HG02759 (cell line): ENCODE results near the gene BIN1.

Source experiments
- ATAC-seq: cut with Tn5 transposase; IDR thresholded peaks from one replicate; pipeline ENCODE4 v1.9.1; 2021; ENCODE audit warnings: mild to moderate bottlenecking, moderate library complexity; ENCODE audit not compliant: unreplicated experiment

BIN1 gene

DNA sequence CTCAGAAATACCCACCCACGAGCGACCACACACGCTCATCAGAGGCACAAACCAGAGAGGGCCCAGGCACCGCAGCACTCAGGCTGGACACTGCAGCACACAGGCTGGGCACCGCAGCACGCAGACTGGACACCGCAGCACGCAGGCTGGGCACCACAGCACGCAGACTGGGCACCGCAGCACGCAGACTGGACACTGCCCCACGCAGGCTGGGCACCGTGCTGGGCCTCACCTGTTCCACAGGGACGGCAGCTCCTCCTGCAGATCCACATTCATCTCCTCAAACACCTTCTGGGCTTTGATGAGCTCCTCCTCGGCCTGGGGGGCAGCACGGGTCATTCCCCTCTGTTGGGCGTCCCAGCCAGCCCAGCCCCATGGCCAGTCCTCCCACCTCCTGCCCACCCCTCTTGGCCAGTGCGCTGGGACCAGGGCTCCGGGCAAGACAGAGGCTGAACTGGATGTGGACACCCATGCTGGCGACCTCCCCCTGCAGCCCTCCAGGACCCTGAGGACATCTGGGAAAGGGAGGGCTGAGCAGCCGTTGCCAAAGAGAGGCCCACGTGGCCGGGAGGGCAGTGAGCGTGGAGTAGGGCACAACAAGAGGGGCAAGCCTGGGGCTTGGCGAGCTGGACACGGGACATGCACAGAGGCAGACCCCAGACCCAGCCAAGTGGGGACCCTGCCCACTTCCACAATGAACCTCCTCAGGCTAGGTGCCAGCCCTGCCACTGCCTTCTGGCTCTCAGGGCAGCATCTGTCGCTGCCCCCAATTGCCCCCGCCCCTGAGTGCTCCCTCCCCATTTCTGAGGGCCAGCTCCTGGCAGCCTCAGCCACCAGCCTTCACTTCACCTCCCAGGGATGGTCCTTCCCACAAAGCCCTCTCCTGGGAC lies 43.0 kb downstream of the BIN1 start:
- ATAC-seq = no peak

DNA sequence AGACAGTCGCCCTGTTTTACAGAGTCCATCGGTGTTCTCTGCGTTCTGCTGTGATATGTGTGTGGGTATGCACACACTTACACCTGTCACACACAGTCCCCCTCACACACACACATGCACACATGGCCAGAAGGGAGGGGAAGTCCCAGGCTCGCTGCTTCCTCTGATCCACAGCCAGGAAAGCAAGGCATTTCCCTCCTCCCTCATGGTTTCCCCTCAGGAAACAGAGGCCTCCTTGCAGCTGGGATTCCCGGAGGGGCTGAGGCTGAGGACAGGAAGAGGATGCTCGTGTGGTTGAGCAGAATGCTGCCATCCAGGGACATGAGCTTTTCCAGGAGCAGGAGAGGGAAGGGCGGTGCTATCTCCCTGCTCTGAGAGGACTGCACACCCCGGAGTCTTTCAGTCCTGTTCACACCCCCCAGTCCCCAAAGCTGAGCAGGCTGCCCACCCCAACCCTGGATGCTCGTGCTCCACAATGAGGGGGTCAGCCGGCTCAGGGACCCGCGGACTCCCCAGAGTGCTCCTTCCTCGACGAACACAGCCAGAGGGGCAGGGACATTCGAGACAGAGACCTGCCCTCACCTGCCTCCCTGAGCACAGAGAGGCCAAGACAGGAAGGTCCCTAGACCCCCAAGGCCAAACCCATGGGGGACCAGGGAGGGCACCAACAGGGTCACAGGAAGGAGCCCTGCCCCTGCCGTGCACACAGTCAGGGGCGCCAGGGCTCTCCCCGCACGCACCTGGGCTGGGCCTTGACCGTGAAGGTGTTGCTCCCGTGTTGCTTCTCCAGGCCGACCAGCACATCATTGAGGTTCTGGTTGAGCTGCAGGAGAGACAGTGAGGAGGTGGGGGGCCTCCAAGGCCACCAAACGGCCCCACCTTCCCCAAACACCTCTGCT lies 45.3 kb downstream of the BIN1 start:
- ATAC-seq = no peak

DNA sequence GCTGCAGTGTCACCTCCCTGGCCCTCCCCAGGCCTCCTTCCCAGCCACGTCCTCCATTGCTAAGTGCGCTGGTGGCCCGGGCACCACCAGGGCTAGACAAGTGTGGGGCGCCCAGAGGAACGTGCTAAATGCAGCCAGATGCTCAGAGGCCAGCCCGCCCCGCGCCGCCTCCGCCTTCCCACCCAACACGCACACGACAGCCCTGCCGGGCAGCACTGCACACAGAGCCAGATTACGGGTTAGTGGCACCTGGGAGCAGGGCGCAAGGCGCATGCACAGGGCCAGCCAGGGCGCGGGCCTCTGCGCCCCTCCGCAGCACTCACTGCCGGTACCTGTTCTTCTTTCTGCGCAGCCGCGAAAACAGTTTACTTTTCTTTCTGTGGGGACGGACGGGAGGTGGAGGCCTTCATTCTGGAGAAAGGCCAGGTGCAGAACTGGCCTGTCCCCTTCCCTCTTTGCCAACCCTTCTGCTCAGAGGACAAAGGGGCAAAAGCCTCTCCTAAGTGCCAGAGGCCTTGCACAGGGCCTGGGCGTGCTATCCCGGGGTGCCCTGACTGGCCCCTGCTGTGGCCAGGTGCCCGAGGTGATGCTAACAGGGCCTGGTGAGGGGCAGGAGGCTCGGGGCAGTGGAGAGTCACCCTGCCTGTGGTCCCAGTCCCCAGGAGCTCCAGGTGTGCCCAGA lies 46.5 kb downstream of the BIN1 start:
- ATAC-seq = no peak

DNA sequence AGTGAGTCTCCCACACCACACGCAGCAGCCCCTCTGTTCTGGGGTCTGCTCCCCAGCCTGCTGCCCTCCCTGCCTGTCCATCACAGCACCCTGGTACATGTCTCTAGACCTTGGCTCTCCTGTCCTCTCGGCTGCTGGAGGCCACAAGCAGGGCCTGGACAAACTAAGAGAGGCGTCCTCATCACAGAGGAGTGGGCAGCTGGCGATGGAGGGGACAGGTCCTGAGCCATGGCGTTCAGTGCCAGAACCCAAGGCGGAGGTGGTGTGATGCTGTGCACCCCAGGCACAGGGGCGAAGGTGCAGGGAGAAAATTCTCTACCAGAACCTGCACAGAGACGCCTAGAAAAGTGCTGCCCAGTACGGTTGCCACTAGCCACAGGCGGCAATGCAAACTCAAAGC lies 47.4 kb downstream of the BIN1 start:
- no peak for ATAC-seq

DNA sequence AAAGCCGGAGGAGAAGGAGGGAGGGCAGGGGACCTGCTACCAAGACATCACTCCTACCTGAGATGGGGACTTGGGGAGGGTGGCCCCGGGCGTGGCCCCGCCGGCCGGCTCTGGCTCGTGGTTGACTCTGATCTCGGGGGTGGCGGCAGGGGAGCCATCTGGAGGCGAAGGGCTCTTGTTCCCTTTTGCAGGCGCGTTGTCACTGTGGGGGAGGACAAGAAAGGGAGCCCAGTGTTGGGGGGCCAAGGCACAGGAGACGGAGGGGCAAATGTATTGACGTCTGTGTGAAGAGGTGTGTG lies 48.1 kb downstream of the BIN1 start:
- ATAC-seq = no peak

DNA sequence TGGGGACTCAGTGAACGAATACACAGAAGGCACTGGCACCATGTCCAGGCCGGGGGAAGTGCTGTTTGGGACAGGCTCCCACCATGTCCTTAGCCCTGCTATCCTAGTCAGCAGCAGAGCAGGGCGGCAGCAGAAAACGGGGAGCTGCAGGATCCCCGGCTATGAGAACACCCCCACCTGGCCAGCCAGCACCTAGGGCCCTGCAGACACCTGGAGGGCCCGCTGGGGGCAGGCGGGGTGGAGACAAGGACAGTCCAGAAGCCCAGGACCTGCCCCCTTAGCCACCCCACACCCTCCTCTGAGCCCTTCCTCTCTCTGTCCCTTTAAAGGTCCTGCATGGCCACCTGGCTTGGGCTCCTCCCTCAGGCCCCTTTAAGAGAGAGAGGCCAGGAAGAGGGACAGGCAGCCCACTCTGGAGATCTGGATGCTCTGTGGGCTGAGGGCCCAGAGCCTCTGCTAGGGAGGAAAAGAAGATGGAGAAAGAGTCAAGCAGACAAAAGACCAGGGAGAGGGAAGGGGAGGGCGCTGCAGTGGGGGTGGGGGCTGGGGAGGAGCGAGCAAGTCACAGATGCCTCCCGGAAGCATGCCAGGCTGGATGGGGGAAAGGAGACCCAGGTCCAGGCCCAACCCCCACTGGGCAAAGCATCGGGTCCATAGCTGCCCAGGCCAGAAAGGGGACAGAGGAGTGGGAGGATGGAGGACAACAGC lies 48.6 kb downstream of the BIN1 start:
- no peak for ATAC-seq

DNA sequence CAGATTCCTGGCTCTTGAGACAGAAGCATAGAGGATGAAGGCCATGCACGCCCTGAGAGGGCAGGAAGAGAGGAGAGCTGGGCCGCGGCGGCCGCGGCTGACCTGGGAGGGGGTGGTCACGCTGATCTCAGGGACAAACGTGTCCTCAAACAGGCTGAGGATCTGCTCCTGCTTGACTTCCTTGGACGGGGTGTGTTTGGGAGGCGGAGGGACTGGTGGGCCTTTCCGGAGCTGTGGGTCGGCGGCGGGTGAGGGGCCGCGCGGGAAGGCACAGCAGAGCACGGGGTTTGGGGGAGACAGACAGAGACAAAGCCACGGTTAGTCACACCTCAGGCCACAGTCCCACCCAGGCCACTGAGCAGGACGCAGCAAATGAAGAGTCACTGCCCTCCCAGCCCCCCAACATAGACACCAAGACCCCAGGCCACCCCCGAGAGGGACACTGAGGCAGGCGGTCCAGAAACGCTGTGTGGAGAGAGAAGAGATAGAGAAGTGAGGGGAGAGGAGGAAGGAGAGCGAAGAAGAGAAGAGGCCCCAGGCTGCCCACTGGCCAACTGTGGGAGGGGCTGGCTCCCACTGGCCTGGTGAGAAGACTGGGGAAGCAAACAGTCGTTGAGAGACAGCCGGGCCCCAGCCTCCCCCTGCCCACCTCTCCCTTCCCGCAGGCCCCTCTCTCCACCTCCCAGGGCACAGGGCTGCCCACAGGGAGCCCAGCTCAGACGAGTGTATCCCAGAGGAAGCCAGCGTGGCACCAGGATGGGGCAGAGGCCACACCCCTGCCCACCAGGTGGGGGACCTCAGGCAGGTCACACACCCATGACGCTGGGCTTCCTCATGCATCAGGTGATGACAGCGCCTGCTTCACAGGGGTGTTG lies 49.3 kb downstream of the BIN1 start:
- ATAC-seq = no peak

DNA sequence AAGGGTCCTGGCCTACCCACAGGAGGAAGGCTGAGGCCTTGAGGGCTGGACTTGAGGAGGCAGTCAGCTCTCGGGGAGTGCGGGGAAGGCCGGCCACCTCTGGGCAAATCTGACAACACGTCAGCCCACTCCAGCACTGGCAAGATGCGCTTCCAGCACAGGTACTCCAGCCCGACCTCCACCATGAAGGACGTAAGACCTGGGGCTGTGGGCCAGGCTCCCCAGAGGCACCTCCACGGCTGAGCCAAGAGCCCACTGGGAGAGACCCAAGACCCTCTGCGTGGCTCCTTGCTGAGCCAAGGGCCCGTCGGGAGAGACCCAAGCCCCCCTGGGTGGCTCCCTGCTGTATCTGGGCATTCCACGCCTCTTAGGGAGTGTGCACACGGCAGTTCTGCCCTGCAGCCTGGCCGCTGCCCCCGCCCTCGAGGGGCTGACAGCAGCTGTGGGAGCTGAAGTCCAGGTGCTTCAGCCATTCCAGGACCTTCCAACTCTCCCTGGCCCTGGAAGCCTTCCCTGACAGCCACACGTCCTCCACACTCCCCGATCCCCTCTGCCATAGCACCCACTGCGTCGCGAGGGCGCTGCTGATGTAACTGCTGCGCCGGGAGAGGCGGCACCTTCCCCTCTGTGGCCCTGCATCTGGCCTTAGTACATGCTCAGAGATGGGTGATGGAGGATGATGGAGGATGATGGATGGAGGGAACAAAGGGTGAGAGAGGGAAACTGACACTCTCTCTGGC lies 50.2 kb downstream of the BIN1 start:
- ATAC-seq = no peak

DNA sequence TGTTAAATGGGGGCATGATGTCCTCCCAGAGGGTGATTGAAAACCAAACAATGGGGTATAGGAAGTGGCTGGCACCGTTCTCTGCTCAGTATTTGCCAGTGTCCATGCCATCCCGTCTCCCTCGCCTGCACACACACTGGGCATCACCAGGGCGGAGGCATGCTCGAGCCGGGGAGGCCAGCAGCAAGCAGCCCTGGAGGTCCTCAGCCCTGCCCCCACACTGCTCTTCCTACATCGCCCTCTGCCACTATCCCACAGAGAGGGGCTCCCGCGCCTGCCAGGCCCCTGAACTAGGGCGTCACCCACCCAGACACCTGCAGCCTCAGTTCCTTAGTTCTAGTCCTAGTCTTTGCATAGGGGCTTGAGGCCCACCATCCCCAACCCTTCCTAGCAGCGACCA lies 50.9 kb downstream of the BIN1 start:
- no peak for ATAC-seq

DNA sequence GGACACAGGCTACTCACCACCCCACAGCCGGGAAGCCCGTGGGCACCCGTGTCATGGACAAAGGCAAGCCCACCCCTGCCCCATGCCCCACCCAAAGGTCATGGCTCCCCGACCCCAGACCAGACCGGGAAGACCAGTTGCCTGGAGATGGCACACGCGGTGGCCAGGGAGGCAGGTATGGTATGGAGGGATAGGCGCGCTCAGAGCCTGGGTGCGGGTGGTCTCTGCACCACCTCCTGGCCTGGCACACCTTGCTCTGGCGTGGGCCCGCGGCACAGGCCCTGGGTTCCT lies 51.2 kb downstream of the BIN1 start:
- no peak for ATAC-seq

DNA sequence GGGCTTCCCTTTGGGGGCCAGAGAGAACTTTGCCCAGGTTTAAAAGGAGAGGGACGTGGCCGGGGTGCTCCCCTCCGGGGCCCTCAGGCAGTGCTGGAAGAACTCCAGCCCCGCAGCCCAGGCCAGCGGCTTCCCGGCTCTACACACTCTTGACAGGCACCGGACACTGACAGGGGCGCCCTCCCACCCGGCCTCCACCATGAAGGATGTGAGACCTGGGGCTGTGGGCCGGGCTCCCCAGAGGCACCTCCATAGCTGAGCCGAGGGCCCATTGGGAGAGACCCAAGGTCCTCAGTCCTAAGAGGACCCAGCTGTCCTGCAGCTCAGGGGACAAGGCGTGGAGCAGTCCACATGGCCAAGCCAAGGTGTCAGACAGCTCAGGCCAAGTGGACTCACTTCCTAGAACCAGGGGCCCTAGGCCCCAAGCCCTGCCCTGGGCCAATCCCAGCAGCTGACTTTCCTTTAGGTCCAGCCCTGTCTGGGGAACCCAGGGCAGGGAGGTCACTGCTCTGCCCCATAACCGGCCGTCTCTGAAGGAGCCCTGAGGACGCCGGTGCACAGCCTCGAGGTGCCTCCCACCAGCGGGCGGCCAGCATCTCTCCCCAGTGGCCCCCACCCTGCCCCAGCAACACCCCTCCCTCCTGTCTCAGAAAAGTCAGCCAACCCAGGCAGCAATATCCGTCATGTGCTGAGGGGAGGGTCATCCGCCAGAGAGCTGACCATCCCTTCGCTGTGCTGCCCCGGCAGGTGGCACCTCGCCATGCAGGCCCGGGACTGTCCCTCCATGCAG lies 51.8 kb downstream of the BIN1 start:
- ATAC-seq = no peak

DNA sequence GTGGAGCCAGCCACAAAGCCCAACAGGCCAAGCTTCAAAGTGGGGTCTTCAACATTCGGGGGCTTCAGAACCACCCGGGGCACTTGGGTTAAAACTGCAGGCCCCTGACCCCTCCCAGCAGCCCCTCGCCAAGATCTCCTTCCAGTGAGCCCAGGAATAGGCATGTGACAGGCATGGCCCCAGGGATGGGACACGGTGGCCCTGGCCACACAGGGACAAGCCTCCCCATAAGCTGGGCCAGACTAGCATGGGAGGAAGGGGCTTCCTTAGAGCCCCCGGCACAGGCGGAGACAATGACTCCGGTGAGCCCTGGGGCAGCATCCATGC lies 52.4 kb downstream of the BIN1 start:
- no peak for ATAC-seq

DNA sequence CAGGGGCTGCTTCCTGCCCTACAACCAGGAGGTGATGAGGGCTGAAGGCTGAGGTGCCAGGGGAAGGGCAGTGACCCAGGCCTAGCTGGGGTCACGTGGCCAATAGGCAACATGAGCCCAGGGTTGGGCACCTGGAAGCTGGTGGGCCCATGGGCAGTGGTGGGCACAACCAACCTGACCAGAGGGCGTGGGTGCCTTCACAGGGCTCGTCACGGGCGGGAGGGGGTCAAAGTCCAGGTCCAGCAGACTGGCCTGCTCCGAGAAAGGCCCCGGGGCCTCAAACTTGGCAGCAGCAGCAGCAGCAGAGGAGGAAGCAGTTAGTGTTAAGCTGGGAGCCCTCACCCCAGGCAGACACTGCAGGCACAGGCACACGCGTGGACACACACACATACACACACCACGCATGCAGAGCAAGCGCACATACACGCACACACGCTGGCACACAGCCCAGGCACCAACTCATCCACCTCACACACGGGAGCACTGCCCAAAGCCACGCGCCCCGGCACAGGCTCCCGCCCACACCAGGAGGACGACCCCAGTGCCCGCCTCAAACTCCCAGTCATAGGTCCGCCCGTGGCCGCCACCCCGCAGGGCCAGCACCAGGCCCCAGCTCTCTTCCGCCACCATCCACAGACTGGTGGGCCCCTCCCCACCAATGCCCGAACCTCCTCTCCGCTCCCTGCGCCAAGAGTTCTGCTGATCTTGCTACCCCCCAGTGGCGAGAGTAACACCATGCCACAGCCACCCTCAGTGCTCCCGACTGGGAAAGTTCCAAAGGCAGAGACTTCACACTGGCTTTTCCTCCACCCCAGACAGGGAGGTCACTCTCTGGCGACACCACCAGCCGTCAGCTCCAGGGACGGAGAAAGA lies 53.0 kb downstream of the BIN1 start:
- ATAC-seq = no peak

DNA sequence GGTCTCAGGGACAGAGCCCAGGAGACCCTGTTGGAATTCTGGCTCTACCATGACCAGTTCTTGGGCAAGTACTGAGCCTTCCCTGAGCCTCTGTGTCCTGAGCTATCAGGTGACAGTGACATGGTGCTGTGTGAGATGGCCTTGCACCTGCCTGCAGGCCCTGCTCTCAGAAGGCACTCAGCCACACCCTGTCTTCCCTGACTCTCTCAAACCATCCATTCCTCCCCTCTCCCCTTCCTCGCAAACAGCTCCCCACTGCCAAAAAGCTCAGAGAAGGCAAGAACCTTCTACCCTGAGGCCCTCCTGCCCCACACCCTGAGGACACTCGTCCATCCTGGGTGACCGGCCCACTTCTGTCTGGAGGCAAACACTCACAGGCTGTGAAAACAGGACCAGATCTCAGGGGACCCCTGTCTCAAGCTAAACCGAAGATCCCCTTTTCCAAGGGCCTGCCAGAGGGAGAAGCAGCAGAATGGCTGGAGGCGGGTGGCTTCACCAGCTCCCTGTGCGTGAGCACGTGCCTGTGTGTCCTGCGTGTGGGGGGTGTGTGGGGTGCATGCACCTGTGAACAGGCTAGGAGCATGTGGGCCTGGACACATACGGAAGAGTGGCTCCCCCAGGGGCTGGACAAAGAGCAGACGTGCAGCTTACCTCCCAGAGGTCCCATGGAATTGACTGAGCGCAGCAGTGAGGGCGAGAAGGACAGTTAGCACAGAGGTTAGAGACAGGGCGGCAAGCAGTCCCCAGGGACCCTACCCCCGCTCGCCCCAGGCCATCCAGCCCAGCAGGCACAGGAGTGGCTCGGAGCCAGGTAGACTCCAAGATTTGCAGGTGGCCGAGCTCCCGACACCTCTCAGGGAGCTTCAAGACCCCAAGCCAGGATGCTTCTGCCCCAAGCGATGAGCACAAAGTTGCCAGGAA lies 53.9 kb downstream of the BIN1 start:
- ATAC-seq = no peak

DNA sequence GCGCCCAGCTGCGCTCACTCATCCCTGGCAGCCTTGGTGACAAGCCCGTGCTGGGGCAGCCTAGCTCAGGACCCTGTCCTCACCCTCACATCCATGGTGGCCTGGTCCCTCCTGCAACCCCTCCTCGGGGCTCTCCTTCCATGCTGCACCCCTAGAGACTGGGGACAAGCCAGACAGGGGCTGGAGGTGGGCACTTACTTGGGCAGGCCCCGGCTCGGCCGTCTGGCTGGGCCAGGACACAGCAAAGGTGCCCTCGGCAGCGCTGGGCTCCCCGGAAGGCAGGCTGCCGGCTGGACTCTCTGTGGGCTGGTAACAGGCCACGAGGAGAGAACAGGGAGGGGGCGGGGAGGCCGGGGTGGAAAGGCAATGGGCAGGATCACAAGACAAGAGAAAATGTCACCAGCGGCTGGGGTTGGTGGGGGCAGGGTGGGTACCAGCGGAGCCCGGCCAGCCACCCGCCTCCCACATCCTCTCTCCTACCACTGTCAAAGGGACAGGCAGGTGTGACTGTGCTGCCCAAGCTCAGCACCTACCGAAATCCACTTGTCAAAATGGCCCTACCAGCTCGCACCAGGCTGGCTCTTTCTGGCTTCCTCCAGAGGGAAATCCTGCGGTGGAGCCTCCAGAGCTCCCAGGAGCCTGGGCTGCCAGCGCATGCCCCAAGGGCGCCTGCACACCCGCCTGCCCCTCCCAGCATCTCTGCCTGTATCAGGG lies 54.7 kb downstream of the BIN1 start:
- ATAC-seq = no peak
